Measurements from ENCODE around the gene IL21R.

GRCh38 chr16:27359051-27359450, 42.9 kb upstream of the IL21R start:
- no peak for TF ChIP-seq CTCF (IDR thresholded peaks at IDR 0.05)
- TF ChIP-seq POLR2A (IDR thresholded peaks at IDR 0.05): no peak
